Fibroblast of mammary gland (primary cell): Measurements from ENCODE around the gene SLX9.

Experiments
- DNase-seq: peaks from one replicate; pipeline ENCODE4 v3.0.0-alpha.2; 2010; ENCODE audit warnings: low read depth
- H3K4me3 ChIP-seq: 2 replicates; pipeline ENCODE4 v1.5.1; 2011; ENCODE audit warnings: low read depth, mild to moderate bottlenecking, low read length, moderate library complexity; ENCODE audit not compliant: control insufficient read depth
- CTCF ChIP-seq: conservative IDR thresholded peaks from 2 replicates; pipeline ENCODE4 v1.5.1; 2011; ENCODE audit warnings: low read depth, low read length, inconsistent platforms; ENCODE audit not compliant: control insufficient read depth, insufficient read depth

SLX9 gene

DNA sequence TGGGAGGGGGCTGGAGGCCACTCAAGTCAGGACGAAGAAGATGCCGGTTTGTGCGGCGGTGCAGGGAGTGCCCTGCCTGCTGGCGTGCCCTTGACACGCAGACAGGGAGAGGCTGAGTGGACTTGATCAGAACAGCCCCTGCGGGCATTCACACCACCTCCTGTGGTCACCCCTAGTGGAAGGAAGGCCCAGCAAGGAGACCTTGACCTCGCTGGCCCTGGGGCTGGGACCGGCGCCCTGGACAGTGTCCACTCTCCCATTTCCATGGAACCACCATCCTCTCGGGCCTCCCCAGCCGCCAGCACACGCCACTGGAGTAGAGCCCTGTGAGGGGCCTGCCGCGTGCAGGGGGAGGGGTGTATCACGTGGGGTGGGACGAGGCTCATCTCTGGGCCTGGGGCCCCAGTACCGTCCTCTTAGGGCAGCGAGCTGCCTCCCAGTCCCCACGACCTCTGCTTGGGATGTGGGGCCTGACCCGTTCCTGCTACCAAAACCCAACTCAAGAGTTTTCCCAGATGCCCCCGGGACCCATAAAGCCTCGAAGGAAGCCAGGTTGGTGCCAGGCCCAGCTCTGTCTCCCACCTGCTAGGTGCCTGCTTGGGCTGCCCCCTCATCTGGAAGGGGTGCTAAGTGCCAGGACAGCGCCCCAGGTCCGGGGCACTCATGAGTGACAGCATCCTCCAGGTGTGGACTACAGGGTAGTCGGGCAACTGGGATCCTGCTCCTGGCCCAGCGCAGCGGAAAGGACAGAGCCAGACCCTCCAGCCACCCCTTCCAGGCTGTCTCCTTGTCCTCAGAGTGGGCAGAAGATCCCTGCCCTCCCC lies 62.8 kb downstream of the SLX9 start:
- no peak for TF ChIP-seq CTCF
- no peak for DNase-seq
- no peak overlapping the region for H3K4me3 ChIP-seq

DNA sequence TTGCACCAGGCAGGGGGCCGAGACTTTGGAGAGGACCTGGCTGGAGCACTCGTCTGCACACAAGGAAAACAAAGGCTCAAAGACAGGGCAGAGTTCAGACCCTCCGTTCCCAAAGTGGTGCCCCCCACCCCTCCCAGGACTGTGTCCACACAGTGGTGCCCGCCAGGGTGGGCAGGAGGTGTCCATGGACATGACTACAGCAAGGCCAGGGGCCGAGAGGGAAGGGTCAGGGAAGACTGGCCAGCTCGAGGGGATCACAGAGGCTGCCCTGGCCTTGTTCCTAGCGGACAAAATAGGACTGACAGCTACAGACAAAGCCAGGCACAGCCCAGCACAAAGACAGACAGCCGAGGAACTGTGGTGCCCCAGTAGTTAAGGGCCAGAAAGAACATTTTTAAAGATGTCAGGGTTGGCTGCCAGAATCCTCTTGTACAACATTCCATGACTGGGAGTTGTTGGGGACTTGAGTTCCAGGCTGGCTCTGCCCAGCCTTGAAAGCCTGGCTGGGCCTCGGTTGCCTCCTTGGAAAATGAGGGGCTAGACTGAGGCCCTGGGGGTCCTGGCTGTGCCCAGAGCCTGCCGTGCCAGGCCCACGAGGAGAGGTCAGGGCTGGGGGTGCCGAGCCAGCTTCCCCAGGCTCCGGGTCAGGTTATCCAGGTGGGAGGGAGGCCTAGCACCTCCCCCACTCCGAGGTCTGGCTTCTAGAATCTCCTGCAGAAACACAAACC lies 63.7 kb downstream of the SLX9 start:
- no peak for DNase-seq
- H3K4me3 ChIP-seq: no peak overlapping the region
- TF ChIP-seq CTCF: no peak

DNA sequence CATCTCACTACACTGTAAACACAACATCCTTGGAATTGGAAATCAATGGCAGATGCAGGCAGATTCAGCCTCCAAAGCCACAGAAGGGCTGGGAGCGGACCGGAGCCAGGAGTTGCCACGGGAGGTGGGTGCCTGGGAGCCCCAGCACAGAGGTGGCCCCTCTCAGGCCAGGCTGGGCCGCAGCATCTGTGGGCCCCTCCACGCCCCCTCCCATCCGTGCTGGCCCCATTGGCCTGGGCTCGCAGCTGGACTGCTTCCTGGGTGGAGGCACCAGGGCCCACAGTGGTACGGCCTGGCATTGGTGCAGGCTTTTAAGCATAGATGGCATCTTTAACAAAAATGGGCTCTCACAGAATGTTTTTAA lies 64.2 kb downstream of the SLX9 start:
- no peak for TF ChIP-seq CTCF

DNA sequence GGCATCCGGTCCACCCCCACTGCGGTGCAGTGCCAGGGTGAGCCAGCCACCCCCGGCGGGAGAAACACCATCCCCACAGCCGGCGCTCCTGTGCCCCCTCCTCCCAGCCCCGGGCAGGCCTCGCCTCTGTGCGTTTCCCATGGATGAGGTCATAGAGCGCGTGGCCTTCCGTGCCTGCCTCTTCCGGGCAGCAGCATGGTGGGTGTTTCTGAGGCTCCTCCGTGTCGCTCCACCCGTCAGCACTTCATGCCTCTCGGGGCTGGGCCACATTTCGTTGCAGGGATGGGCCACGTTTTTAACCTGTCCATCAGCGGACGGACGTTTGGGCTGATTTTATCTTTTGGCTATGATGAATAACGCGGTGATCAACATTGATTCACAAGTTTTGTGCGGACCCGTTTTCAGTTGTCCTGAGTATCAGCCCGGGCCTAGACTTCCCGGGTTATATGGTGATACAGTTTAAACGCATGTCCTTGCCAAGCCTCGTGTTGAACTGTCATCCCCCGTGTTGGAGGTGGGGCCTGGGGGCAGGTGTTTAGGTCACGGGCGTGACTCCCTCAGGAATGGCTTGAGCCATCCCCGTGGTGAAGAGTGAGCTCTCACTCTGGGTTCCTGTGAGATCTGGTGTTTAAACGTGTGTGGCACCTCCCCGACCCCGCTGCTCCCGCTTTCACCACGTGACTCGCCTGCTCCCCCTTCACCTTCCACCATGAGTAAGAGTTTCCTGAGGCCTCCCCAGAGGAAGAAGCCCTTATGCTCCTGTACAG lies 64.8 kb downstream of the SLX9 start:
- H3K4me3 ChIP-seq: no peak overlapping the region
- no peak for TF ChIP-seq CTCF
- DNase-seq: peak; percentile 14

More for the DNA sequence above, 64.2 kb downstream of the SLX9 start:
- no peak overlapping the region for H3K4me3 ChIP-seq
- no peak for DNase-seq

DNA sequence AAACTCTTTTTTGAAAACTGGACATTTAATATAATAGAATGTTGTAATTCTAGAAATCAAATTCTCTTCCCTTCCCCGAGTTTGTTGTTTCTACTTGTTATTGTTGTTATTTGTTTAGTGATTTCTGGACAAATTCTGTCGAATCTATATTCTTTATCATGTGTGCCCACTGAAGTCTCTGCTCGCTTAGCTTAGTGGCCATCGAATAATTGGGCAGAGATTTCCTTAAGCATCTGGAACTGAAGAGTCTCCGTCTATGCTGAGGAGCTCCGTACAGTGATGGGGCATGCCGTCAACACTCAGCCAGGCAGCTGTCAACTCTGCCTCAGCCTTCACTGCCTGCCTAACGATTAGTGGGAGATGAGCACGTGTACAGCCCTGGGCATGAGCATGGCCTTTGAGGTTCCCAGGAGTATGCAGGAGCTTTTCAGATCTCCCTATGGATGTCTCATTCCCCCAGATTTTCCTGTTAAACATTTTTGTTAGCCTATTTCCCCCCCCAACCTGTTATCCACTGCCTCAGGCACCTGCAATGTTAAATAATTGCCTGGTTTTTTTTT lies 66.8 kb downstream of the SLX9 start:
- no peak for TF ChIP-seq CTCF
- H3K4me3 ChIP-seq: no peak overlapping the region
- no peak for DNase-seq

GRCh38 chr21:45009616-45010015 lies 69.8 kb downstream of the SLX9 start:
- no peak for TF ChIP-seq CTCF
- H3K4me3 ChIP-seq: no peak overlapping the region

More at GRCh38 chr21:45009616-45010015, 69.8 kb downstream of the SLX9 start:
- no peak for DNase-seq
